GM12864 (cell line): ENCODE results near the gene EPHB2.
A peak's percentile ranks its signal among the peaks of the same experiment; 100 is the strongest.

Source experiments
- DNase-seq: peaks from one replicate; pipeline ENCODE4 v3.0.0-alpha.2; 2011; ENCODE audit warnings: low read depth
- H3K4me3 ChIP-seq: 2 replicates; pipeline ENCODE4 v1.5.1; 2011; ENCODE audit warnings: mild to moderate bottlenecking, low read depth, low read length, control low read depth
- CTCF ChIP-seq: IDR thresholded peaks from 2 replicates; pipeline ENCODE4 v1.5.1; 2011; ENCODE audit warnings: low read depth, mild to moderate bottlenecking, moderate library complexity, low read length, control low read depth, inconsistent platforms; ENCODE audit errors: missing control alignments

The EPHB2 gene

DNA sequence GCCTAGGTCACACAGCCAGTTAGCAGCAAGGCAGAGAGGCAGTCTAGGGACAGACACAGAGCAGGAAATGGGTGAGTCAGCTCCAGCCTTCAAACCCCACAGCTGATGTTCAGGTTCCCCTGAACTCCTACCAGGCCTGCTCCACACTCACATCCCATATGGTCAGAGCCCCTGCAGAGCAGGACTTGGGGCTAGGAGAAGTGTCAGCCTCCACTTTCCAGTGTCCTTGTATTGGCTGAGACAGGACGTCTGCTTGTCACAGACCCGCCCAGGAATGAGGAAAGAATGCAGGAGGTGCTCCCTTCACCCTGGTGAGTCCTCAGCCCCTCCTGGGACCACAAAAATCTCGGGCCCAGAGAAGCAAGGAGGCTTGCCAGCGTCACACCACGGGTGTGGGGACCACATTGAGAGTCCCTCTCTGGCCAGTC lies 169.5 kb downstream of the EPHB2 start:
- no peak for DNase-seq
- TF ChIP-seq CTCF = no peak
- H3K4me3 ChIP-seq = no peak overlapping the region

DNA sequence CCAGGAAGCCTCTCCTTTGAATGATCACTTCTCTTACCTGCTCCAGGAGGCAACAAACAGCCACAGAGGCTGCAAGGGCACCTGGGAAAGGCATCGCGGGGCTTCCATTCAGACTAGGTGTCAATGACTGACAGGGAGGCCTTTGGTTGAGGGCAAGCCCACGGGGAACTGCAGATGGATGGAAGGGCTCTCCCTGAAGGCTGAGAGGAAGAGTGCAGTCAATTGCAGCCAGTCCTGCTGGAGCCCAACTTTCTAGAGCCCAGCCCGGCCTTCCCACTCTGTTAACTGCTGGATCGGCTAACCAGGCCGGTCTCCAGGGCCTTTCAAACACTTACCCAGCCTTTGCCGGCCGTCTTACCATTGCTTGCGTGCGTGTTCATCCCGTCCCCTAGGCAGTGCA lies 172.8 kb downstream of the EPHB2 start:
- no peak overlapping the region for H3K4me3 ChIP-seq
- TF ChIP-seq CTCF = no peak
- DNase-seq = no peak

- H3K4me3 ChIP-seq = no peak overlapping the region
- no peak for DNase-seq
- no peak for TF ChIP-seq CTCF
Observed at GRCh38 chr1:22884806-22885530, 174.3 kb downstream of the EPHB2 start.

DNA sequence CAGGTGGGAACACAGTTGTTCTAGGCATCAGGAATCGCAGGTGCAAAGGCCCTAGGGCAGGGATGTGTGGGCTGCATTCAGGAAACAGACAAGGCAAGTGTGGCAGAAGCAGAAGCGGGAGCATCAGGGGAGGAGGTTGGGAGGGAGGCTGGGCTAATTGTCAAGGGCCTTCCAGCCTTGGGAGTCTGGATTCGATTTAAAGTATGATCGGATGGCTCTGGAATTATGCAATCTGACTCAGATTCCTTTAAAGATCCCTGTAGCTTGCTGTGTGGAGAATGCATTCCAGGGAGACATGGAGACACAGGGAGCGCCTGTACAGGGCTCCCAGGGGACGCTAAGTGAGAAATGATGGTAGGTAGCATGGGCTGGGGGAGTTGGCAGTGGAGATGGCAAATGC lies 175.6 kb downstream of the EPHB2 start:
- no peak for DNase-seq
- H3K4me3 ChIP-seq = no peak overlapping the region
- TF ChIP-seq CTCF = no peak

GRCh38 chr1:22887491-22887890 lies 176.9 kb downstream of the EPHB2 start:
- TF ChIP-seq CTCF = no peak
- no peak overlapping the region for H3K4me3 ChIP-seq
- no peak for DNase-seq

- no peak for DNase-seq
- no peak for TF ChIP-seq CTCF
- no peak overlapping the region for H3K4me3 ChIP-seq
Observed at GRCh38 chr1:22888320-22889075, 177.9 kb downstream of the EPHB2 start.

GRCh38 chr1:22889213-22889827 lies 178.7 kb downstream of the EPHB2 start:
- no peak for DNase-seq
- TF ChIP-seq CTCF = peak; percentile 72
- H3K4me3 ChIP-seq = no peak overlapping the region
